ENCODE measurements around the gene CAPN1. TPM values are rescaled to one million over a fixed set of nuclear protein-coding genes. Genes with fewer than 3 reads are reported as not detected.

The CAPN1 gene
- total RNA-seq, 1 donor from 2014 or later = 130 TPM

DNA sequence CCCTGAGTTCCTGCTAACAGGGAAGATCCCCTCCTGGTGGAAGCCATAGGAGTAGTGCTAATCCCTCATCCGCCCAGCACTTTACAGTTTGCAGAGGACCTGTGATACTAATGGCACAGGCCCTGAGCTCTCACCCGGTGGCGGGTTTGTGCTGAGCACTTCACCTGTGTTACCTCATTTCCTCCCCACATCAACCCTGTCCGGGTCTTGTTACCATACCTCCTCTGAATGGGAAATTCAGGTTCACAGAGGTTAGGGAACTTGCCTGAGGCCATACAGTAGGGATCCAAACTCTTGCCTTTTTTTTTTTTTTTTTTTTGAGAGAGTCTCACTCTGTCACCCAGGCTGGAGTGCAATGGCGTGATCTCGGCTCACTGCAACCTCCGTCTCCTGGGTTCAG is 25.2 kb downstream of the CAPN1 start:
- H3K36me3 Mint-ChIP-seq (ENCODE audit: low read depth) = peaks cover 36% of the 10 kb centered on the region
- no peaks in the 10 kb centered on the region for H3K4me1 Mint-ChIP-seq (ENCODE audit: low read depth)
- H3K27me3 Mint-ChIP-seq (ENCODE audit: low read depth) = no peaks in the 10 kb centered on the region
- no peak overlapping the region for H3K27ac Mint-ChIP-seq (ENCODE audit: unreplicated experiment)
- H3K4me3 Mint-ChIP-seq (ENCODE audit: unreplicated experiment) = no peak overlapping the region
- DNase-seq (ENCODE audit: low spot score) = no peak
- no peaks in the 10 kb centered on the region for H3K9me3 Mint-ChIP-seq (ENCODE audit: low read depth)
- TF ChIP-seq CTCF (IDR thresholded peaks at IDR 0.05) = no peak

GRCh38 chr11:65207918-65208784 is 26.4 kb downstream of the CAPN1 start:
- Mint-ChIP-seq H3K4me1 (ENCODE audit: low read depth) (no peaks in the 10 kb centered on the region), H3K36me3 (ENCODE audit: low read depth) (peaks cover 36% of the 10 kb centered on the region), H3K27ac (ENCODE audit: unreplicated experiment) (no peak overlapping the region), H3K9me3 (ENCODE audit: low read depth) (no peaks in the 10 kb centered on the region), H3K4me3 (ENCODE audit: unreplicated experiment) (no peak overlapping the region), H3K27me3 (ENCODE audit: low read depth) (no peaks in the 10 kb centered on the region)
- TF ChIP-seq CTCF (IDR thresholded peaks at IDR 0.05) = no peak
- DNase-seq (ENCODE audit: low spot score) = no peak

DNA sequence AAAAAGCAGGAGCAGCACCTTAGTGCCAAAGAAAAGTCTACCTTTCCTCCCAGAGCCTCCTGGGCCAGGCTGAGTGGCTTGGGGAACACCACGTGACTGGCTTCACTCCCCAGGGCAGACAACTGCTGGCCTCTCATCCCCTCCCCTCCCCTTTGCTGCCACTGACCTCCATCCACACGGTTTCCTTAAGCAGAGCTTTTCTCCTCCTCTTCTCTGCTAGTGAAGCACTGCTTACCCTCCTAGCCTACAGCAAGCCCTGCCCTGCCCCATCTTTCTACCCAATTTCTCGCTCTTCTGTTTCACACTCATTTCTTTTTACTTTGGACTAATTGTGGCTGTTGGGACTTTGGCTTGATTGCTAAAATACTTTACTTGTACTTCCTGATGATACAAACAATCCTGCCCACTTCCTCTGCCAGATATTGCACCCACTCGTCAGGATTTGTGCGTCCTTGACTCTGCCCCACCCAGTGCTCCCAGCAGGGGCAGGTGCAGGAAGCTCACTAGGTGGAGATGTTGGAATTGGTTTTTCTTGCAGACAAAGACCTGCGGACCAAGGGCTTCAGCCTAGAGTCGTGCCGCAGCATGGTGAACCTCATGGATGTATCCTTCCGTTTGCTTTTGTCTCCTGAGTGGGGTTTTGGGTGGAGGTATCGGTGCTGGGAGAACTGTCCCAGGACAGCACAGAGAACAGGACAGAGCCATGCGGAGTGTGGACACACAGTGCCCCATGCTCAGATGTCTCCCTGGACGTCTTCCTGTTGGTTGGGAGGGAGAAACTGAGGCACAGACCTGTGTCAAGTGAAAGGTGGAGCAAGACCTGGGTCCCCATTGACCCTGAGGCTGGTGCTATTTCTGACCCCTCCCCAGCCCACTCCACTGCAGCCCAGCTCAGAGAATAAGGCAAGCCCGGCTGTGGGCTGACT is 27.3 kb downstream of the CAPN1 start:
- Mint-ChIP-seq H3K27ac (ENCODE audit: unreplicated experiment) (no peak overlapping the region), H3K9me3 (ENCODE audit: low read depth) (no peaks in the 10 kb centered on the region), H3K4me1 (ENCODE audit: low read depth) (no peaks in the 10 kb centered on the region), H3K36me3 (ENCODE audit: low read depth) (peaks cover 36% of the 10 kb centered on the region), H3K27me3 (ENCODE audit: low read depth) (no peaks in the 10 kb centered on the region), H3K4me3 (ENCODE audit: unreplicated experiment) (no peak overlapping the region)
- DNase-seq (ENCODE audit: low spot score) = peak; percentile 34
- no peak for TF ChIP-seq CTCF (IDR thresholded peaks at IDR 0.05)

DNA sequence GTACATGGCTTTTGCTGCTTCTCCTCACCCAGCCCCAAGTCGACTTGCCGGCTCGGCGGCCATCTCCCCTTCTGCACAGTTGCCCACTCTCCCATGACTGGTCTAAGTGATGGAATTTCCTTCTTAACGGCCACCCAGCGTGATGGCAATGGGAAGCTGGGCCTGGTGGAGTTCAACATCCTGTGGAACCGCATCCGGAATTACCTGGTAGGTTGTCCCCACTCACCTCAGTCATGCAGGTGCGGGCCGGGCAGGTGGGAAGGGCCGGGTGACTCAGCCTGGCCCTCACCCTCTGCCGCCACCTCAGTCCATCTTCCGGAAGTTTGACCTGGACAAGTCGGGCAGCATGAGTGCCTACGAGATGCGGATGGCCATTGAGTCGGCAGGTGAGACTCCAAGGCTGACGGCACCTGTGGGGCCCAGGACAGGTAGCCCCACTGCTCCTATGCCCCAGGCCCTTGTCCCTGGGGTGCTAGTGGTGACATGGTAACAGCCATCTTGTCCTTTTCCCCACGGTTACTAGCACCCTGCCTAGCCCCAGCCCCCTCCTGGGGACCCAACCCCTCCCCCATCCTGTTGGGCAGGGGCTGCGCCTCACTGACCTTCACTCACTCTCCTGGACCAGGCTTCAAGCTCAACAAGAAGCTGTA is 28.1 kb downstream of the CAPN1 start:
- Mint-ChIP-seq H3K9me3 (ENCODE audit: low read depth) (no peaks in the 10 kb centered on the region), H3K27me3 (ENCODE audit: low read depth) (no peaks in the 10 kb centered on the region), H3K4me1 (ENCODE audit: low read depth) (no peaks in the 10 kb centered on the region), H3K36me3 (ENCODE audit: low read depth) (peaks cover 32% of the 10 kb centered on the region), H3K4me3 (ENCODE audit: unreplicated experiment) (no peak overlapping the region), H3K27ac (ENCODE audit: unreplicated experiment) (no peak overlapping the region)
- no peak for TF ChIP-seq CTCF (IDR thresholded peaks at IDR 0.05)
- peak; percentile 82 for DNase-seq (ENCODE audit: low spot score)

- no peak for TF ChIP-seq CTCF (IDR thresholded peaks at IDR 0.05)
- Mint-ChIP-seq H3K27ac (ENCODE audit: unreplicated experiment) (no peak overlapping the region), H3K9me3 (ENCODE audit: low read depth) (no peaks in the 10 kb centered on the region), H3K36me3 (ENCODE audit: low read depth) (peaks cover 31% of the 10 kb centered on the region), H3K27me3 (ENCODE audit: low read depth) (no peaks in the 10 kb centered on the region), H3K4me1 (ENCODE audit: low read depth) (no peaks in the 10 kb centered on the region), H3K4me3 (ENCODE audit: unreplicated experiment) (no peak overlapping the region)
- DNase-seq (ENCODE audit: low spot score) = no peak
Measured at GRCh38 chr11:65210361-65210731, 28.6 kb downstream of the CAPN1 start.
